ENCODE measurements around the gene CDC42.

The CDC42 gene

DNA sequence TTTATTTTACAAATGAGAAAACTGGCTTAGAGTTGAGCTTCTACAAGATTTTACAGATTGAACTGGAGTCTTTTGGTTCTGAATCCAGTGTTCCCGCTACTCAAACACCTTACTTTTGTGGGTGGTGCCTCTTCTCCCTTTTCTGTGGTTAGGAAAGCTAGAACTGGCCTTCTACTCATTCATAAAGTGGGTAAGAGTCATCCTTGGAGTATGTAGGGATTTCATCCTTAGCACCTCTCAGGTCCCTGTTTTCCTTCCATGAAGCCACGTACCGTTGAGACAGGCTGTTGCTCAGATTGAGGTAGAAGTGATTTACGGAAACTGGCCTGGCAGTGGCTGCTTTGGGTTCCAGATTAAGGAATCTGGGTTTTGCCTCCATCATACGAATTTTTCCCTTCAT is 54.6 kb downstream of the CDC42 start:
- no peaks in the 10 kb centered on the region for H3K9me3 Mint-ChIP-seq
- peaks cover 16% of the 10 kb centered on the region for H3K36me3 Mint-ChIP-seq
- H3K27me3 Mint-ChIP-seq, result no peaks in the 10 kb centered on the region
- H3K4me1 Mint-ChIP-seq, result peaks cover 69% of the 10 kb centered on the region
- no peak overlapping the region for H3K4me3 Mint-ChIP-seq
- peak overlapping the region; percentile 30 for H3K27ac Mint-ChIP-seq

DNA sequence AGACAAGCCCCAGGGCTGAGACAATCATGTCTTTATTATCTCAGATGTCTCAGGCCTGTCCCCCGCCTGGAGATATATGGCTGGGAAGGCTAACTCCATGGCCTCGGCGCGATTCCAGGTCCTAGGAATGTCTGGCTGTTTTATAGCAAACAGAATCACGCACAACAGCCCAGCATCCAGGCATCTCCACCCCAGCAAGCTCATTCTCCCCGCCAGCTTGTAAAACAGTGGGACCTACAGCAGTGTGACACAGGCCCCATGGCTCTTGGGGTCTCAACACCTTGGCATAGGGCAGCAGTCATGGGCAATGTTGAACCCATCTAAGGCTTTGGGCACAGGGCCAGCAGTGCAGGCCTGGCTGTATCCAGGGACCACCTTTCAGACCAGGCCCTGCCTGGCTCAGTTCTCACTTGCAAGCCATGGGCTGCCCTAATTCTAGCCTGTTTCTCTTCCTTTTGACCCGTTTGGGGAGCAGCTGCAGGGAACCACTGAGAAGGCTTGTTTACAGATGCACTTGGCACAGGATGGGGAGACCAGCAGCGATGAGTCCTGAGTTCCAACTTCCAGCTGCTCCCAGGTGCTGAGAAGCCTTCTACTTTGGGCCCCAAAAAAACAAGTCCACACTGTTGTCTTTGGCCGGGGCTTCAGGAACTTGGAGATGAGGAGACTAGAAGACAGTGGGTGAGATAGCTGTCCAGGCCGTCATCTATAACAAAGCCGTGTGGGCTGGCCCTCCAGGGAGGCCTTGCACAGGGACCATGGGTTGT is 56.0 kb downstream of the CDC42 start:
- no peaks in the 10 kb centered on the region for H3K27me3 Mint-ChIP-seq
- H3K4me1 Mint-ChIP-seq, result peaks cover 67% of the 10 kb centered on the region
- H3K36me3 Mint-ChIP-seq, result peaks cover 11% of the 10 kb centered on the region
- no peak overlapping the region for H3K27ac Mint-ChIP-seq
- H3K9me3 Mint-ChIP-seq, result no peaks in the 10 kb centered on the region
- no peak overlapping the region for H3K4me3 Mint-ChIP-seq

DNA sequence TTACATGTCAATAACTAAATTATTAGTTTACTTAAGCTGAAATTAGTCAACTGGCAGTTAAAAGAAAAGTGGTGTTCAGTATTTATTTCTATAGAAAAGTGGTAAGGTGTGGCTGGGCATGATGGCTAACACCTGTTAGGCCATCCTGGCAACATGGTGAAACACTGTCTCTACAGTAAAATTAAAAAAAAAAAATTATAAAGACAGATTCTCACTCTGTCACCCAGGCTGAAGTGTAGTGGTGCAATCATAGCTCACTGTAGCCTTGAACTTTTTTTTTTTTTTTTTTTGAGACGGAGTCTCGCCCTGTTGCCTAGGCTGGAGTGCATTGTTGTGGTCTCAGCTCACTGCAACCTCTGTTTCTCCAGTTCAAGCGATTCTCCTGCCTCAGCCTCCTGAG is 57.5 kb downstream of the CDC42 start:
- Mint-ChIP-seq H3K27me3 (no peaks in the 10 kb centered on the region), H3K27ac (no peak overlapping the region), H3K9me3 (no peaks in the 10 kb centered on the region), H3K4me1 (peaks cover 56% of the 10 kb centered on the region), H3K36me3 (peaks cover 8% of the 10 kb centered on the region), H3K4me3 (no peak overlapping the region)

DNA sequence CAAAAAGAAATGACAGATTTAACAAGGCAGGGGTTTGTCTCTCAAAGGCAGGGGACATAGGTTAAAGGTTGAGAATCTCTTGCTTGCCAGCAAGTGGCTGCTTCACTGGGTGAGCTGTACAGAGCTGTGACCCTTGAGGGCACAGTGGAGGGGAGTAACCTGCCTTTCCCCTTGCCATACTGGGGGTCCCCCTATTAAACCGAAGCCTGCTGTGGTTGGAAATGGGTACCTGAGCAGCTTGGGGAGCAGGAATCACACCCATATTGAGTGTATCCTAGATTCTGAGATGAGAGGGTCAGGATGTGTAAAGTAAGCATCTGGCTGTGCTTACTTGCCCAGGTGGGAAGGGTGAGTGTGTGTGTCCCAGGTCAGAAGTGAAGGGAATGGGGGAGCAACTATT is 58.6 kb downstream of the CDC42 start:
- Mint-ChIP-seq H3K27me3 (no peaks in the 10 kb centered on the region), H3K36me3 (peaks cover 4% of the 10 kb centered on the region), H3K4me3 (no peak overlapping the region), H3K27ac (peak overlapping the region; percentile 23), H3K4me1 (peaks cover 55% of the 10 kb centered on the region), H3K9me3 (no peaks in the 10 kb centered on the region)

DNA sequence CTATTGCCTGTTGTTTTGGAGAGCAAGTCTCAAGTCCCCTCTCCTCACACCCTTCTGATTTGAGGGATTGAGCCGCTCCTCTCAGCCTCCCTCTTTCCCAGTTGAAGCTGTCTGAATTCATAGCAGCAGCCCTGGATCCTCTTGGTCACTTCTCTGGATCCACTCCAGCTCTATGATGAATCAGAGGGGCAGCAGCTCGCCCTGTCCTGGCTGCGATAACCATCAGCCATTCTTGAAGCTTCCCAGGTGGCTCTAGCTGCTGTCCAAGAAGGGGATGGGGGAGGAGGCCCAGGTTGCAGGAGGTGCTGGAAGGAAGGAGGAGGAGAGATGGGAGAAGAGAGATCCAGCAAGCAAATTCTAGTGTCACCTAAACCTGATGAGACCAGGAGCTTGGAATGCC is 59.1 kb downstream of the CDC42 start:
- Mint-ChIP-seq H3K4me3 (no peak overlapping the region), H3K27ac (peak overlapping the region; percentile 32), H3K4me1 (peaks cover 56% of the 10 kb centered on the region), H3K9me3 (no peaks in the 10 kb centered on the region), H3K36me3 (peaks cover 7% of the 10 kb centered on the region), H3K27me3 (no peaks in the 10 kb centered on the region)

DNA sequence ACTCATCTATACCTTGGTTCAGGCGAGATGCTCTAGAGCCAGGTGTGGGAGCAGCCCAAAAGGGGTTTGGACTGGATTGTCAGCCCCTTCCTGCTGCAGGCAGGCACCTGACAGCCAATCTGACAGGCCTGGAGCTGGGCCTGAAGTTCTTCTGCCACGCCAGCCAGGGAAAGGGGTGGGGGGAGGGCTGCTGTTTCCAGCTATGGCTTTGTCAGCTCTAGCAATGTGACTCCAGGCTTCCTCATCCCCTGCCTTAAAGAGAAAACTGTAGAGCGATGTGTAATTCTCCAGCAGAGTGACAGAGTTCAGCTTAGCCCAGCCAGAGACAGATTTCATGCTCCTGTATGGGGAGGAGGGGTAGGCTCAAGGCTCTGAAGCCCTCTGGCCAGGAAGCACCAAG is 60.0 kb downstream of the CDC42 start:
- no peaks in the 10 kb centered on the region for H3K9me3 Mint-ChIP-seq
- H3K4me3 Mint-ChIP-seq, result no peak overlapping the region
- H3K27ac Mint-ChIP-seq, result peak overlapping the region; percentile 46
- peaks cover 9% of the 10 kb centered on the region for H3K36me3 Mint-ChIP-seq
- no peaks in the 10 kb centered on the region for H3K27me3 Mint-ChIP-seq
- H3K4me1 Mint-ChIP-seq, result peaks cover 52% of the 10 kb centered on the region

DNA sequence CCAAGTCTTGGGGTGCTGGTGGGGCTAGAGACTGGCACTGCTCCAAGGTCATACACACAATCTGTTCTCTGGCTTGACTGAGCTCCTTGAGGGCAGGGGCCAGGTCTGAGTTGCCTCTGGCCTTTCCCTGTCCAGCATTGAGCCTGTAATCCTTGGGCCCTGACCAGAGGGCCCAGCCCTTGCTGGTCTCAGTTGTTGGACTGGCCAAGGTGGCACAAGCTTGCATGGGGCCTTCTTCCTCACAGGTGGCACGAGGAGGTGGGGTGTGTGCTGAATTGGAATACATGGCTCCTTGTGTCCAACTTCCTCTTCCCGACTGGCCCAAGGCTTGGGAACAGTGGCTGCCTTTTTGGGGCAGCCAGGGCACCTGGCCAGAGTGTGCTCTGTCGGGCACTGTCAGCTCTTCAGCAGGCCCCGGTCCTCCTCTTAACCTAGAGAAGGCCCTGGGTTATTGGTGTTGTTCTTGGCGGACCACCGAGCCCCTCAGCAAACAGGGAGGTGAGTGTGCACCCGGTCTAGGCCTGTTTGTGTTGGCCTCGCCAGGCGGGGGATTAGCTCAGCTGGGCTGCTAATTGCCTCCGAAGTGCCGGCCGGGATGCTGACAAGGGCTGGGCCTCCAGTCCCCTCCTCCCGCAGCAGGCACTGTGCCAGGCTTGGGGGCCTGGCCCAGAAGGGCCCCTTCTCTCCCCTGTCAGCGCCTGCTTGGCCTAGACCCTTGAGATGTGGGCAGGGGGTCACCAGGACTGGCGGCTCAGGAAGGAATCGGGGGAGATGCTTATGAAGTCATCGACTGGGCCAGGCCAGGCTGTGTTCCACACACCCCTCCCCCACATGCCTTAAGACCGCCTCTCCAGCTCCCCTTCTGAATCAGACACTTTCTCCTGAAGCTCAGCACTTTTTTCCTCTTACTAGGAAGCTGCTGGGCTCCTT is 61.8 kb downstream of the CDC42 start:
- H3K4me3 Mint-ChIP-seq, result no peak overlapping the region
- H3K36me3 Mint-ChIP-seq, result peaks cover 9% of the 10 kb centered on the region
- H3K4me1 Mint-ChIP-seq, result peaks cover 42% of the 10 kb centered on the region
- H3K27me3 Mint-ChIP-seq, result no peaks in the 10 kb centered on the region
- H3K9me3 Mint-ChIP-seq, result no peaks in the 10 kb centered on the region
- peak overlapping the region; percentile 85 for H3K27ac Mint-ChIP-seq

DNA sequence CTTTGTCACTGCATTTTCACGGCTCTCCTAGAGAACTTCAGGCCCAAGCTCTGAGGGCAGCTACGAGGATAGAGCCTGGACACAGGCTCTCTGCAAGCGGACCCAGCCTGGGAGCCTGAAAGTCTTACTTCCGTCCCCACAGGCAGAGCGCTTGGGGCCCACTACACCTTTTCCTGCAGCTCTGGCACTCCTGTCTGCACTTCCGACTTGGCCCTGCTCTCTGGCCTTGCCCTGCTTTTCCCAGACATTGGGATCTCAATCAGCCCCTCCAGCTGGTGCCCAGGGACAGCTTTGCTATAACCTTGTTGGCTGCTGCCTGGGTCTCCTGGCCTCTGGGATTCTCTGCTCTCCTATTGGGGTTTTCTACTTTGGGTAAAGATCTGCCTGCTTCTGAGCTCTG is 62.8 kb downstream of the CDC42 start:
- H3K4me1 Mint-ChIP-seq, result peaks cover 41% of the 10 kb centered on the region

DNA sequence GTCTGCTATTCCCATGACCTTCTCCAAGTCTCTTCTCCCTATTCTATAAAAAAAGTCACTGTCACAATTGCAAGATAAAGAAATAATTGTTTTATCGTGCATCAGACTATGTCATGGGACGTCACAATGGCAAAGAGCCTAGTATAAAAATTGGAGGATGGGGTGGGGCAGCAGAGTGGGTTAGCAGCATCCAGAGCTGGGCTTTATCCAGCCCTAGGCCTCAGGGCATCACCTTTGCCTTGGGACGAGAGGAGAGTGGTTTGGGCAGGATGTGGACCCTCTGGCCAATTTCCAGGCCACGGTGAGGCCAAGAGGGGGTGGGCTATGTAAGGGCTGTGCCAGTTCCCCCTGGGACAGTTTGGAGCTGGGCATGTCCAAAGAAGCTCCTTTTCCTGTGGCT is 64.7 kb downstream of the CDC42 start:
- no peak overlapping the region for H3K4me3 Mint-ChIP-seq
- peaks cover 34% of the 10 kb centered on the region for H3K4me1 Mint-ChIP-seq
- no peaks in the 10 kb centered on the region for H3K9me3 Mint-ChIP-seq
- peaks cover 9% of the 10 kb centered on the region for H3K36me3 Mint-ChIP-seq
- H3K27me3 Mint-ChIP-seq, result no peaks in the 10 kb centered on the region
- H3K27ac Mint-ChIP-seq, result peak overlapping the region; percentile 51

More for the DNA sequence above, 62.8 kb downstream of the CDC42 start:
- no peaks in the 10 kb centered on the region for H3K27me3 Mint-ChIP-seq
- H3K27ac Mint-ChIP-seq, result peak overlapping the region; percentile 85
- no peaks in the 10 kb centered on the region for H3K9me3 Mint-ChIP-seq
- no peak overlapping the region for H3K4me3 Mint-ChIP-seq
- H3K36me3 Mint-ChIP-seq, result peaks cover 9% of the 10 kb centered on the region

DNA sequence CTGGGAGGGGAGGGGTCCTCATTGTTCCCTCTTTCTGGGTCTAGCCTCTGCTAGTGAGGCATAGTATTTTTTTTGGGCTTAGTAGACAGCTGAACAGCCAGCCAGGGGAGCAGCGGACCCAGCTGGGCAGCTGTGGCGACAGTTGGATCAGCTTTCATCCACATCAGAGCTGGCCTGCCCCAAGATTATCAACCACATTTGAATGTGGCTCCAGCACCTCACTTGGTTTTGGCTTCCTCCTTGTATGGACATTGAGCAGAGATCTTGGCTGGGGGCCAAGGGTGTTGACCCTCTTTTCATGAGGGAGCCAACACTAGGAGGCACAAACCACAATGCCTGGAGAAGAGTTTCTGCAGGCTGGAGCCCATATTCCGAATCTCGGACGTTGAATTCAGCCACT is 65.3 kb downstream of the CDC42 start:
- Mint-ChIP-seq H3K4me3 (no peak overlapping the region), H3K9me3 (no peaks in the 10 kb centered on the region), H3K36me3 (peaks cover 9% of the 10 kb centered on the region), H3K27me3 (no peaks in the 10 kb centered on the region), H3K4me1 (peaks cover 28% of the 10 kb centered on the region), H3K27ac (no peak overlapping the region)

DNA sequence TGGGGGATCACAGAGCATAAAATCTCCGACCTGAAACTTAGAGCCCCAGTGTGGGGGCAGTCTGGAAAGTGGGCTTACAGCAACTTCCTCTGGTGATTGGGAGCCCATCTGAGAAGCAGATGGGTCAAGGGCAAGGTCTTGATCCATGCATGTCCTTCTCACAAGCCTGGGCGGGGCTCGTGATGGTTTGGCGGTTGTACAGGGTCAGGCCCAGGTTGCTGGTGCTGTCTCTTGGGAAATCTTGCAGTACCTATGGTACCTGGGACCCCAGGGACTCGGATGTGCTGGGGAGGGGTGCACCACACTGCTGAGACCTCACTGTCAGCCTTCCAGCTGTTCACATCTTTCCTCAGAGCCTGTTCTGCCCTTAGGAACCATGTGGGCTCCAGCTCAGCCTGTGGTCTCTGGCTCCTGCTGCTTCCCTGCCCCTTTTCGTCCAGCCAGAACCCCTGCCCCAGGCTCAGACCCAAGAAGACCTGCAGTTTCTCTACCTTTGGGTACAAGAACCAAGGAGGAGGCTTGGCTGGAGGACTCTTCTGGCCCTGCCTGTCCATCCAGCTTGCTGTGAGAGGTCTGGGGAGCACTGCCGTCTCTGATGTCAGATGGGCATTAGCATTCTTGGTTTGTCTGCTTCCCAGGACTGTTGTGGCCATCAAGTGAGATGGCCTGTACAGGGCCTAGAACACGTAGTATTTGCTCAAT is 65.9 kb downstream of the CDC42 start:
- peaks cover 22% of the 10 kb centered on the region for H3K4me1 Mint-ChIP-seq
- no peaks in the 10 kb centered on the region for H3K9me3 Mint-ChIP-seq
- H3K36me3 Mint-ChIP-seq, result peaks cover 9% of the 10 kb centered on the region
- H3K27ac Mint-ChIP-seq, result peak overlapping the region; percentile 11
- H3K27me3 Mint-ChIP-seq, result no peaks in the 10 kb centered on the region
- H3K4me3 Mint-ChIP-seq, result no peak overlapping the region

DNA sequence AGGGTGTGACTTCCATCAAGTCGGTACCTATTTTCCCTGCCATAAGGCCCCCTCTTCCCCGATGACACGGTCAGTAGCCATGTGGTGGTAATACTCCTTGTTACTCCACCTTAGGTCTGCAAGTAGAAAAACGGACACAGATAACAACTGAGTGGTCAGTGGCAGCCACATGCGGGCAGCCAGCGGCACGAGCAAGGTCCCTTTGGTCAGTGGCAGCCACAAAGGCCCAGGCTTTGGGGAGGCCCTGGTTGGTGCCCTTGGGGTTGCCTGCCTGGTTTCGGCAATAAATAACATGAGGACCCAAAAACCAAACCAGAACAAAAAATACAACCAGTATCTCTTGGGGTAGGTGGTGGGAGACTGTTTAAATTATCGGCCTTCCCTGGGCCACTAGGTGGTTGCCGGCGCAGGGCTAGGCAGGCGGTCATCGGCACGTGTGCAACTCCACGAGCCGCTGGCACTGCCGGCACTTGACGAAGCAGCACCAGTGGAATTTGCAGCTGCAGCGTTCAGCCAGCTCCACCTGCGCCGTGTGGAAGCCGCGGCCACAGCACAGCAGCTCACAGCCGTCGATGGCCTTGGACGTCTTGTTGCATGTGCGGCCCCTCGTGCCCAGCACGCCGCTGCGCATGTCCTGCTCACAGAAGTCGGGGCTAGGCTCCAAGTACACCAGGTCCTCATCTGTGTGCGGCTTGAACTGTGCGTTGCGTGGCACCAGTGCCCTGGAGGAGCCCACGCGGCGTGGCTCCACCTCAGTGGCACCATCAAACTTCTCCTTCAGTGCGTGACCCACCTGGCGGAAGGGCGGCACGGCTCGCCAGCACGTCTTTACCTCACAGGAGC is 67.3 kb downstream of the CDC42 start:
- Mint-ChIP-seq H3K9me3 (no peaks in the 10 kb centered on the region), H3K27me3 (no peaks in the 10 kb centered on the region), H3K27ac (no peak overlapping the region), H3K4me3 (no peak overlapping the region), H3K36me3 (peaks cover 8% of the 10 kb centered on the region), H3K4me1 (peaks cover 20% of the 10 kb centered on the region)

DNA sequence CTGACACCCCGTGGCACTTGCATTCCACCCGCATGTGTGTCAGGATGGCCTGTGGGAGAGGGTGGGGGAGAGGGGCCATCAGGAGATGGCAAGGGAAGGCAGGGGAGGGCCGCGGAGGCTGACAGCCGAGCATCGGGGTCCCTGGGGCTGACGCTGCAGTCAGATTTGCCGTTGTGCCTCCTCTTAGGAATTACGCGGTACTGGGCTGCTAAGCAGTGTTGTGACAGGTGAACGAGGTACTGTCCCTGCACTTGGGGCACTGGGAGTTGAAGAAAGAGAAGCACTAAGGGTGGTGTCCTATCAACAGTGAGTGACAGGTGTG is 67.9 kb downstream of the CDC42 start:
- H3K27me3 Mint-ChIP-seq, result no peaks in the 10 kb centered on the region
- no peaks in the 10 kb centered on the region for H3K9me3 Mint-ChIP-seq
- H3K27ac Mint-ChIP-seq, result peak overlapping the region; percentile 18
- peaks cover 5% of the 10 kb centered on the region for H3K36me3 Mint-ChIP-seq
- H3K4me1 Mint-ChIP-seq, result peaks cover 14% of the 10 kb centered on the region
- H3K4me3 Mint-ChIP-seq, result no peak overlapping the region

DNA sequence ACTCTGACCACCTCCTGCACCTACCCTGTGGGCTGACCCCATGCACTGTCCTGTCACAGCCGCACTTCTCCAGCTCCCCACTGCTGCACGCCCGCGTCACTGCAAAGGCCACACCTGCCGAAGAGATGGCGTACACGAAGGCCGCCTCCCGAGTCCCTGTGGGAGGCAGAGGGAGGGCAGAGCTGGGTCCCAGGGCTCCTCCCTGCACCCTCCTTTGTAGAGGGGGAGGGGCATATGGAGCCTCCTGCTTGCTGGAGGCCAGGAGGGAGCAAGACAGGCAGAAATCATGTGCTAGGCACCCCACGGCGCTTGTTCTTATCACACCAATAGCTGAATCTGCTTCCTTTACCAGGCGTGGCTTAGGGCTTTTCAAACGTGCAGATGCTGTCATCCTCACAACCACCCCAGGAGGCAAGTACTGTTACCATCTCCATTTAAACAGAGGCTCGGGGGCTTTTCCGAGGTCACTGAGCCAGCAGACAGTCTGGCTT is 69.0 kb downstream of the CDC42 start:
- Mint-ChIP-seq H3K27ac (no peak overlapping the region), H3K4me1 (peaks cover 6% of the 10 kb centered on the region), H3K9me3 (no peaks in the 10 kb centered on the region), H3K4me3 (no peak overlapping the region), H3K27me3 (no peaks in the 10 kb centered on the region), H3K36me3 (peaks cover 3% of the 10 kb centered on the region)
